Spleen (tissue), 11 donors: Measurements from ENCODE around the gene OGDH. TPM values are rescaled to one million over a fixed set of nuclear protein-coding genes. Genes with fewer than 3 reads are reported as not detected.

ENCODE experiments used
- DNase-seq: peaks from one replicate; pipeline ENCODE4 v3.0.0-alpha.2; 2020
- H3K27ac ChIP-seq, 8 donors: fragments of 200-600 bp; sonication (generic) in 7 of 8; 1 replicate in 4 of 8; 2 replicates in 4 of 8; pipeline versions ENCODE4 v1.5.0 to v1.8.0; 2016 to 2021; ENCODE audit warnings: inconsistent platforms in 4 of 8, mild to moderate bottlenecking in 4 of 8, moderate library complexity in 1 of 8
- H3K27me3 ChIP-seq, 7 donors: fragments of 200-600 bp; sonication (generic) in 6 of 7; replicated peaks in 1 of 7; 1 replicate in 4 of 7; 2 replicates in 3 of 7; pipeline versions ENCODE4 v1.5.0 to v1.8.0; 2016 to 2021; ENCODE audit warnings: inconsistent platforms in 3 of 7, mild to moderate bottlenecking in 1 of 7
- H3K36me3 ChIP-seq, 6 donors: fragments of 200-600 bp; sonication (generic) in 5 of 6; 1 replicate in 4 of 6; 2 replicates in 2 of 6; pipeline versions ENCODE4 v1.5.0 to v1.8.0; 2016 to 2021; ENCODE audit warnings: inconsistent platforms in 2 of 6
- H3K4me1 ChIP-seq, 6 donors: fragments of 200-600 bp; sonication (generic) in 5 of 6; 1 replicate in 3 of 6; 2 replicates in 3 of 6; pipeline versions ENCODE4 v1.5.0 to v1.8.0; 2016 to 2021; ENCODE audit warnings: inconsistent platforms in 3 of 6
- H3K4me3 ChIP-seq, 8 donors: fragments of 200-600 bp; sonication (generic) in 7 of 8; 1 replicate in 4 of 8; 2 replicates in 4 of 8; pipeline versions ENCODE4 v1.5.0 to v1.8.0; 2016 to 2021; ENCODE audit warnings: inconsistent platforms in 4 of 8, mild to moderate bottlenecking in 4 of 8, moderate library complexity in 2 of 8
- H3K9me3 ChIP-seq, 8 donors: fragments of 200-600 bp; sonication (generic) in 7 of 8; 1 replicate in 4 of 8; 2 replicates in 4 of 8; pipeline versions ENCODE4 v1.5.0 to v1.8.0; 2016 to 2021; ENCODE audit warnings: inconsistent platforms in 4 of 8
- POLR2A ChIP-seq, 3 donors: fragments of 450-650 bp; IDR thresholded peaks; one replicate each; pipeline ENCODE4 v1.5.1; 2017; ENCODE audit warnings: antibody characterized with exemption in 3 of 3, mild to moderate bottlenecking in 1 of 3
- POLR2AphosphoS5 ChIP-seq, 3 donors: sonication (generic); formaldehyde crosslinking; IDR thresholded peaks; one replicate each; pipeline ENCODE4 v1.5.1; 2017; ENCODE audit warnings: antibody characterized with exemption in 3 of 3
- WGBS, 5 donors: extraction: QIAGEN DNeasy Blood & Tissue Kit in 3 of 5; methylation state at CpG; one replicate each; pipeline versions ENCODE4 v1.1.5 to v1.1.7; 2013 to 2018; 5-methylcytosine and 5-hydroxymethylcytosine counted together
- intact Hi-C: fragments of 100-400 bp; cut with DNase I; formaldehyde crosslinking; loops from one replicate; pipeline ENCODE4 v1.15.0; 2023; ENCODE audit warnings: low total_unique reads
- polyA plus RNA-seq, 3 donors: library from polyadenylated mRNA; stranded (reverse); fragments of 200-250 nt; gene quantifications; one replicate each; pipeline ENCODE4 v1.2.1, GENCODE V29; 2013
- total RNA-seq, 7 donors: library from RNA; depleted of rRNA in 3 of 7; stranded (reverse); fragments of >200 nt in 3 of 7; fragmentation: NEBNext Ultra II Directional in 4 of 7; extraction: Animal tissue kit (Norgen Biotek cat#: 25700) in 4 of 7; gene quantifications; one replicate each; pipeline versions ENCODE4 v1.1.0 to v1.2.1, GENCODE V29; 2016 to 2021
- TF ChIP-seq, protein P1 (sequence below), 11 experiments: fragments of 200-600 bp in 7 of 11; fragments of 450-650 bp in 4 of 11; sonication (generic) in 4 of 11; IDR thresholded peaks in 8 of 11; conservative IDR thresholded peaks in 3 of 11; 1 replicate in 7 of 11; 2 replicates in 4 of 11; pipeline versions ENCODE4 v1.4.0 to v1.8.0; 2016 to 2021; ENCODE audit warnings: antibody characterized with exemption in 11 of 11, inconsistent platforms in 4 of 11, mild to moderate bottlenecking in 1 of 11
- donor health status: healthy with polysubstance abuse.
- donor health status: DM: no; HTN: no; CAD: no; lungs with moderate emphysema.
- donor health status: DM: no; HTN: no; CAD: no.
- donor health status: Bipolar disorder and iron deficiency.
- donor health status: healthy.
- donor health status: DM: no; HTN: no; CAD: no.
- donor health status: DM: yes; HTN: yes; CAD: no.

Gene OGDH
- total and polyA plus RNA-seq, 10 donors, result 15.7 to 120 (median 86.4) TPM

- Histone ChIP-seq H3K36me3 (peaks cover 0 to 98% (median 57%) of the 10 kb centered on the region in 6 donors), H3K9me3 (no peaks in the 10 kb centered on the region), H3K4me1 (peaks cover 0 to 15% (median 0%) of the 10 kb centered on the region in 6 donors), H3K27ac (no peak overlapping the region), H3K27me3 (no peaks in the 10 kb centered on the region), H3K4me3 (no peak overlapping the region)
- peak; percentile 22 for DNase-seq
- TF ChIP-seq POLR2AphosphoS5 (IDR thresholded peaks at IDR 0.05) (no peak), POLR2A (IDR thresholded peaks at IDR 0.05) (no peak)
- TF ChIP-seq, protein P1, sequence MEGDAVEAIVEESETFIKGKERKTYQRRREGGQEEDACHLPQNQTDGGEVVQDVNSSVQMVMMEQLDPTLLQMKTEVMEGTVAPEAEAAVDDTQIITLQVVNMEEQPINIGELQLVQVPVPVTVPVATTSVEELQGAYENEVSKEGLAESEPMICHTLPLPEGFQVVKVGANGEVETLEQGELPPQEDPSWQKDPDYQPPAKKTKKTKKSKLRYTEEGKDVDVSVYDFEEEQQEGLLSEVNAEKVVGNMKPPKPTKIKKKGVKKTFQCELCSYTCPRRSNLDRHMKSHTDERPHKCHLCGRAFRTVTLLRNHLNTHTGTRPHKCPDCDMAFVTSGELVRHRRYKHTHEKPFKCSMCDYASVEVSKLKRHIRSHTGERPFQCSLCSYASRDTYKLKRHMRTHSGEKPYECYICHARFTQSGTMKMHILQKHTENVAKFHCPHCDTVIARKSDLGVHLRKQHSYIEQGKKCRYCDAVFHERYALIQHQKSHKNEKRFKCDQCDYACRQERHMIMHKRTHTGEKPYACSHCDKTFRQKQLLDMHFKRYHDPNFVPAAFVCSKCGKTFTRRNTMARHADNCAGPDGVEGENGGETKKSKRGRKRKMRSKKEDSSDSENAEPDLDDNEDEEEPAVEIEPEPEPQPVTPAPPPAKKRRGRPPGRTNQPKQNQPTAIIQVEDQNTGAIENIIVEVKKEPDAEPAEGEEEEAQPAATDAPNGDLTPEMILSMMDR (IDR thresholded peaks at IDR 0.05 in 8 of 11, conservative IDR thresholded peaks at IDR 0.05 in 3 of 11), result no peak
- intact Hi-C loops, result no loop called here
- 96 to 100% (median 99%) methylated on average over 7 of the region's 7 CpGs for WGBS, 5 donors
Observed at GRCh38 chr7:44674381-44674780, 68.0 kb downstream of the OGDH start.

DNA sequence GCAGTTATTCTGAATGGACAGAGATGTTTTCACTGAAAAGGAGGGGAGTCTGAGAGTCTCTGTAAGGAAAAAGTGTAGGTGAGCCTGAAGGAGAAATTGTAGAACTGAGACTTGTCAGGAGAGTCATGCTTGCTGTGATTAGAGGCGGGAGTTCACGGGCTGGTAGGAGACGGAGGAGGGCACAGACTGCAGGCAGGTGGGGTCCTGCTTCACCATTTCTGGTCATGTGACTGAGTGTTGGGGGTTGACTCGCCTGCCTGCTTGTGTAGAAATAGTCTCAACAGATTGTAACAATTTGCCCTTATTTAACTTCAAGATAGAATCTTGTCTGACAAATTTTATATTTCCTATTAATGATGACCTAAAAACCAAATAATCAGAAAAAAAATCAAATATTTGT, 70.3 kb downstream of the OGDH start:
- intact Hi-C loops, result no loop called here
- no peaks in the 10 kb centered on the region for H3K9me3 ChIP-seq
- H3K4me3 ChIP-seq, result no peak overlapping the region
- 85 to 93% (median 92%) methylated on average over 4 of the region's 4 CpGs for WGBS, 5 donors
- no peak overlapping the region for H3K27ac ChIP-seq
- TF ChIP-seq POLR2A (IDR thresholded peaks at IDR 0.05), result no peak
- peaks cover 0 to 99% (median 63%) of the 10 kb centered on the region in 6 donors for H3K36me3 ChIP-seq
- peaks cover 0 to 15% (median 0%) of the 10 kb centered on the region in 6 donors for H3K4me1 ChIP-seq
- no peaks in the 10 kb centered on the region for H3K27me3 ChIP-seq
- peak; percentile 7 for DNase-seq

DNA sequence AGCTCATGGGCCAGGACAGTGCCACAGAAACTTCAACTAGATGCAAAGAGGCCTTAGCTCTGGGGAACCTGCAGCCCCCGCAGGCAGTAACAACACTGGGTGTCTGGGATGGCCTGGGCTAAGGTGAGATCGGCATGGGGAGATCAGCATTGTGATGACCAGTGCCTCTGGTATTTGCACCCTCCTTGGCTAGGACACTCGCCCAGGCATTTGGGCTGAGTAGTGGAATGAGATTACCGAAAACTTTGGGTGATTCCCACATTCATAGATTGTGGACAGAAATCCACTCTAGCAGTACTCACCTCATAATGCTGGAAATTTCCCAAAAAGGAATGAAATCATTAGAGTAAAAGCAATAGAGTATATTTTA, 71.7 kb downstream of the OGDH start:
- Histone ChIP-seq H3K27ac (peak overlapping the region in 4 of 8 donors; percentile 4 to 43 (median 21)), H3K27me3 (no peaks in the 10 kb centered on the region), H3K4me1 (peaks cover 0 to 15% (median 0%) of the 10 kb centered on the region in 6 donors), H3K4me3 (no peak overlapping the region), H3K9me3 (no peaks in the 10 kb centered on the region), H3K36me3 (peaks cover 0 to 100% (median 71%) of the 10 kb centered on the region in 6 donors)
- TF ChIP-seq, protein P1 (IDR thresholded peaks at IDR 0.05 in 8 of 11, conservative IDR thresholded peaks at IDR 0.05 in 3 of 11), result no peak
- TF ChIP-seq POLR2A (IDR thresholded peaks at IDR 0.05) (no peak), POLR2AphosphoS5 (IDR thresholded peaks at IDR 0.05) (no peak)
- DNase-seq, result peak; percentile 31
- intact Hi-C loops, result no loop called here
- 90 to 95% (median 94%) methylated on average over 4 of the region's 4 CpGs for WGBS, 5 donors

DNA sequence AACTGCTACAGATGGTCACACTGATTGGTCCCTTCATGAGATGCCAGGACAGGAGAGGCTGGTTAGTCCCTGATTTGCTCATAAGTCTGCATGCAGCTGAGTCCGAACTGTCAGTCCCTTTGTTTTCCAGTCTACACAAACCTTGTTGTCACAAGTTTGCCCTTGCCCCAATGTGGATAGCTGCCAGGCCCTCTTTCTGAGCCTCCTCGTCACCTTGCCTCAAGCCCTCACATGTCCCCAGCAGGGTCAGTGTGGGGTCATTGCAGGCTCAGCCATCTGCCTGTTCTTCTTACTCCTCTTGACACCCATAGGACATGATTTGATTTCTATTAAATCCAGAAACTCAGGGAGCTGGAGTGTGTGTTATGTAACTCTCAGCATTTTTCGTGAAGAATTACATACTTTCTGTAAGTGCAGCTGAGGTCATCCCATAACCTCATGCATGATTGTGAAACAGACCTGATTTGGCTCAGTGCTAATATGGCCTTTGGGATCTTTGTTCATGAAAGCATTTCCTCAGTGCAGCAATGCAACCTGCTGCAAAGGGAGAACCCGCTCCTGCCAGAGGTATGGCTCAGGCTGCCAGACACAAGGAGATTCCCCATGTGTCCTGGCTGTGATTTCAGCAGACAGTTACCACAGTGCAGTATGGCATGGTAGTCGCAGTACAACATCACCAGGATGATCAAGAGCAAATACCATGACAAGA, 72.2 kb downstream of the OGDH start:
- Histone ChIP-seq H3K9me3 (no peaks in the 10 kb centered on the region), H3K27ac (peak overlapping the region in 4 of 8 donors; percentile 4 to 43 (median 21)), H3K4me3 (no peak overlapping the region), H3K36me3 (peaks cover 0 to 100% (median 71%) of the 10 kb centered on the region in 6 donors), H3K27me3 (no peaks in the 10 kb centered on the region), H3K4me1 (peaks cover 0 to 15% (median 0%) of the 10 kb centered on the region in 6 donors)
- WGBS, 5 donors, result 66 to 87% (median 80%) methylated on average over 5 of the region's 5 CpGs
- TF ChIP-seq POLR2AphosphoS5 (IDR thresholded peaks at IDR 0.05), result peak in 1 of 3 donors; percentile 10
- TF ChIP-seq, protein P1 (IDR thresholded peaks at IDR 0.05 in 8 of 11, conservative IDR thresholded peaks at IDR 0.05 in 3 of 11), result no peak
- no peak for TF ChIP-seq POLR2A (IDR thresholded peaks at IDR 0.05)
- DNase-seq, result peak; percentile 45
- intact Hi-C loops, result no loop called here
